Liver (tissue), 3 donors: ENCODE data around the gene FUT4.

Experiments used
- CTCF ChIP-seq: fragments of 150-350 bp; IDR thresholded peaks from 2 replicates; pipeline ENCODE4 v1.5.1; 2017; ENCODE audit warnings: improper control_type of control experiment, low read depth, low read length; ENCODE audit not compliant: missing input control
- FOXA1 ChIP-seq: IDR thresholded peaks from 2 replicates; pipeline ENCODE4 v1.6.1; 2016; ENCODE audit warnings: antibody characterized with exemption
- GABPA ChIP-seq, 2 donors: IDR thresholded peaks in 1 of 2; conservative IDR thresholded peaks in 1 of 2; 2 replicates each; pipeline ENCODE4 v1.6.1; 2016; ENCODE audit warnings: antibody characterized with exemption in 2 of 2, mild to moderate bottlenecking in 1 of 2, moderate library complexity in 1 of 2
- JUND ChIP-seq, 2 donors: IDR thresholded peaks; 2 replicates each; pipeline ENCODE4 v1.6.1; 2016; ENCODE audit warnings: antibody characterized with exemption in 2 of 2
- MAX ChIP-seq: IDR thresholded peaks from 2 replicates; pipeline ENCODE4 v1.6.1; 2016; ENCODE audit warnings: antibody characterized with exemption
- RAD21 ChIP-seq, 2 donors: IDR thresholded peaks; 2 replicates each; pipeline ENCODE4 v1.6.1; 2016; ENCODE audit warnings: antibody characterized with exemption in 2 of 2, mild to moderate bottlenecking in 2 of 2
- REST ChIP-seq: IDR thresholded peaks from 2 replicates; pipeline ENCODE4 v1.6.1; 2016; ENCODE audit warnings: antibody characterized with exemption, mild to moderate bottlenecking
- SP1 ChIP-seq: IDR thresholded peaks from 2 replicates; pipeline ENCODE4 v1.6.1; 2018; ENCODE audit warnings: antibody characterized with exemption, mild to moderate bottlenecking
- YY1 ChIP-seq: IDR thresholded peaks from 2 replicates; pipeline ENCODE4 v1.6.1; 2016; ENCODE audit warnings: antibody characterized with exemption, mild to moderate bottlenecking
- donor health status: healthy.
- donor health status: healthy.

GRCh38 chr11:94593030-94593429, 49.3 kb downstream of the FUT4 start:
- TF ChIP-seq REST (no peak), YY1 (no peak), SP1 (no peak), CTCF (no peak), GABPA (IDR thresholded peaks at IDR 0.05 in 1 of 2, conservative IDR thresholded peaks at IDR 0.05 in 1 of 2) (no peak), JUND (IDR thresholded peaks at IDR 0.05) (no peak), FOXA1 (no peak), RAD21 (IDR thresholded peaks at IDR 0.05) (no peak), MAX (no peak)
